ENCODE measurements around the gene TXK.

- TF ChIP-seq POLR2A (IDR thresholded peaks at IDR 0.05; ENCODE audit: borderline replicate concordance, extremely low read depth, insufficient read depth, insufficient read length) (no peak), MAX (IDR thresholded peaks at IDR 0.05) (no peak), CTCF (IDR thresholded peaks at IDR 0.05 in 2 of 3, conservative IDR thresholded peaks at IDR 0.05 in 1 of 3; ENCODE audit: borderline replicate concordance in 1 of 3, insufficient read depth in 1 of 3, low read depth in 2 of 3, low read length in 2 of 3) (no peak), EZH2 (IDR thresholded peaks at IDR 0.05) (no peak), POLR2AphosphoS5 (IDR thresholded peaks at IDR 0.05; ENCODE audit: low read depth, low read length) (no peak), EZH2phosphoT487 (IDR thresholded peaks at IDR 0.05; ENCODE audit: borderline replicate concordance) (no peak), REST (IDR thresholded peaks at IDR 0.05; ENCODE audit: low read depth) (no peak), ATF3 (IDR thresholded peaks at IDR 0.05) (no peak), YY1 (IDR thresholded peaks at IDR 0.05; ENCODE audit: extremely low read depth, insufficient replicate concordance, low read depth, low read length) (no peak), CEBPB (IDR thresholded peaks at IDR 0.05; ENCODE audit: low read depth) (no peak)
Observed at GRCh38 chr4:48027653-48028052, 106.4 kb downstream of the TXK start.

Measured in HCT116 (cell line).